Neural cell (in vitro differentiated cells): ENCODE results near the gene DGKB. TPM values are rescaled to one million over a fixed set of nuclear protein-coding genes. Genes with fewer than 3 reads are reported as not detected.

Source experiments
- H2AFZ ChIP-seq: fragments of 200-600, 300-800 bp; sonication (generic), shearing (Covaris generic); 2 replicates; pipeline ENCODE4 v1.6.0; 2014; ENCODE audit warnings: low read depth, mild to moderate bottlenecking, antibody characterized with exemption, low read length, moderate library complexity
- H3F3A ChIP-seq: fragments of 200-600 bp; shearing (Covaris generic); 2 replicates; pipeline ENCODE4 v1.6.1; 2016; ENCODE audit warnings: mild to moderate bottlenecking, moderate library complexity, mixed read lengths, antibody characterized with exemption, low read length; ENCODE audit not compliant: insufficient read depth, poor library complexity, severe bottlenecking
- H3K27ac ChIP-seq: fragments of 200-600, 300-800 bp; sonication (generic), shearing (Covaris generic); 2 replicates; pipeline ENCODE4 v1.5.1; 2014; ENCODE audit warnings: mild to moderate bottlenecking, low read length, moderate library complexity
- H3K27me3 ChIP-seq: fragments of 300-800, 200-600 bp; sonication (generic), shearing (Covaris generic); 2 replicates; pipeline ENCODE4 v1.6.0; 2014; ENCODE audit warnings: mild to moderate bottlenecking, low read depth, low read length, moderate library complexity; ENCODE audit not compliant: insufficient read depth
- H3K36me3 ChIP-seq: fragments of 300-800, 200-600 bp; sonication (generic), shearing (Covaris generic); 2 replicates; pipeline ENCODE4 v1.5.1; 2014; ENCODE audit warnings: mild to moderate bottlenecking, antibody characterized with exemption, low read length, moderate library complexity; ENCODE audit not compliant: insufficient read depth
- H3K4me2 ChIP-seq: fragments of 300-800, 200-600 bp; sonication (generic), shearing (Covaris generic); 2 replicates; pipeline ENCODE4 v1.6.0; 2014; ENCODE audit warnings: mild to moderate bottlenecking, low read length
- H3K4me3 ChIP-seq: fragments of 300-800, 200-600 bp; sonication (generic), shearing (Covaris generic); 2 replicates; pipeline ENCODE4 v1.5.1; 2014; ENCODE audit warnings: mild to moderate bottlenecking, low read length, moderate library complexity
- H3K79me2 ChIP-seq: fragments of 200-600 bp; shearing (Covaris generic); replicated peaks from 2 replicates; pipeline ENCODE4 v1.6.0; 2014; ENCODE audit warnings: mild to moderate bottlenecking, low read length, moderate library complexity; ENCODE audit not compliant: insufficient read depth
- H3K9ac ChIP-seq: fragments of 300-800, 200-600 bp; sonication (generic), shearing (Covaris generic); 2 replicates; pipeline ENCODE4 v1.6.1; 2016; ENCODE audit warnings: mild to moderate bottlenecking, low read length, mixed read lengths
- H3K9me2 ChIP-seq: fragments of 200-600 bp; shearing (Covaris generic); 2 replicates; pipeline ENCODE4 v1.6.1; 2016; ENCODE audit warnings: mild to moderate bottlenecking, low read length, mixed read lengths; ENCODE audit not compliant: insufficient read depth
- H3K9me3 ChIP-seq: fragments of 200-600, 300-800 bp; sonication (generic), shearing (Covaris generic); 2 replicates; pipeline ENCODE4 v1.6.1; 2016; ENCODE audit warnings: mild to moderate bottlenecking, mixed run types, low read length, moderate library complexity, mixed read lengths
- H4K20me1 ChIP-seq: fragments of 200-600 bp; shearing (Covaris generic); 2 replicates; pipeline ENCODE4 v1.6.1; 2016; ENCODE audit warnings: mild to moderate bottlenecking, mixed run types; ENCODE audit not compliant: insufficient read depth
- CTCF ChIP-seq: fragments of 450-650 bp; IDR thresholded peaks from 2 replicates; pipeline ENCODE4 v1.5.1; 2014; ENCODE audit warnings: antibody characterized with exemption, mild to moderate bottlenecking, moderate library complexity; ENCODE audit not compliant: poor library complexity, severe bottlenecking
- EP300 ChIP-seq: fragments of 450-650 bp; conservative IDR thresholded peaks from 2 replicates; pipeline ENCODE4 v1.6.1; 2014; ENCODE audit warnings: antibody characterized with exemption, mild to moderate bottlenecking, moderate library complexity; ENCODE audit not compliant: poor library complexity, severe bottlenecking
- EZH2 ChIP-seq: fragments of 200-600, 300-800 bp; shearing (Covaris generic), sonication (generic); IDR thresholded peaks from 2 replicates; pipeline ENCODE4 v1.6.1; 2014; ENCODE audit warnings: antibody characterized with exemption, low read length, borderline replicate concordance, mild to moderate bottlenecking; ENCODE audit not compliant: insufficient read depth, poor library complexity, severe bottlenecking
- MXI1 ChIP-seq: fragments of 450-650 bp; conservative IDR thresholded peaks from 2 replicates; pipeline ENCODE4 v1.6.1; 2014; ENCODE audit warnings: antibody characterized with exemption, mild to moderate bottlenecking; ENCODE audit not compliant: poor library complexity, severe bottlenecking
- POLR2AphosphoS5 ChIP-seq: IDR thresholded peaks from 2 replicates; pipeline ENCODE4 v1.6.1; 2012
- RAD21 ChIP-seq: fragments of 450-650 bp; conservative IDR thresholded peaks from 2 replicates; pipeline ENCODE4 v1.6.1; 2014; ENCODE audit warnings: antibody characterized with exemption, mild to moderate bottlenecking, moderate library complexity
- REST ChIP-seq: IDR thresholded peaks from 2 replicates; pipeline ENCODE4 v1.6.1; 2012; ENCODE audit warnings: borderline replicate concordance
- SMC3 ChIP-seq: fragments of 450-650 bp; conservative IDR thresholded peaks from 2 replicates; pipeline ENCODE4 v1.6.1; 2014; ENCODE audit warnings: antibody characterized with exemption, mild to moderate bottlenecking, moderate library complexity; ENCODE audit not compliant: poor library complexity
- TAF1 ChIP-seq: IDR thresholded peaks from 2 replicates; pipeline ENCODE4 v1.6.1; 2012; ENCODE audit warnings: low read depth
- polyA plus RNA-seq: library from polyadenylated mRNA; depleted of rRNA; stranded (reverse); fragments of >200 nt; gene quantifications from 2 replicates; pipeline ENCODE4 v1.2.3, GENCODE V29; 2014

The DGKB gene
- polyA plus RNA-seq, 1 donor from 2014 or later: 0.20 TPM

GRCh38 chr7:14504134-14504533, 398.4 kb downstream of the DGKB start:
- Histone ChIP-seq H3K9ac (no peak overlapping the region), H4K20me1 (no peaks in the 10 kb centered on the region), H3F3A (no peaks in the 10 kb centered on the region), H3K9me3 (peaks cover 5% of the 10 kb centered on the region), H3K4me2 (no peak overlapping the region), H3K9me2 (no peaks in the 10 kb centered on the region), H3K36me3 (no peaks in the 10 kb centered on the region), H3K79me2 (no peaks in the 10 kb centered on the region), H3K4me3 (no peak overlapping the region), H3K27me3 (no peaks in the 10 kb centered on the region), H3K27ac (no peak overlapping the region), H2AFZ (no peak overlapping the region)
- TF ChIP-seq RAD21 (no peak), SMC3 (no peak), POLR2AphosphoS5 (no peak), REST (no peak), MXI1 (no peak)

DNA sequence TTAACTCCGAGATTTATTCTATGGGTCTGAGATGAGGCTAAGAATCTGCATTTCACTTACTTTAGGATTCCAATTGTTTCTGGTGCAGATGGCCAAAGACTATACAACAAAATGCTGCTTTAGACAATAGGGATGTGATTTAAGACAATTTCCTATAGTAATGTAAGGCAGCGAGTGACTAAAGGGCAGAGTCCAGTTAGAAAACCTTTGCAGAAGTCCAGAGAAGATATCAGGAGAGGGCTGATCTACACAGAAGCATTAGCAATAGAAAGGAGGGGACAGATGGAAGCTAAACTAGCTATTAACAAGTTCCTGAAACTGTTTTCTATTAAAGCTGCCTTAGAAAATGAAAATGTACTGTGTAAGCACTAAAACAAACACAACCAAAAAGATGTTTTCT, 398.9 kb downstream of the DGKB start:
- TF ChIP-seq EZH2 (no peak), SMC3 (no peak)
- Histone ChIP-seq H3K27me3 (no peaks in the 10 kb centered on the region), H3F3A (no peaks in the 10 kb centered on the region), H3K27ac (no peak overlapping the region), H3K9me3 (peaks cover 5% of the 10 kb centered on the region), H3K9ac (no peak overlapping the region), H2AFZ (no peak overlapping the region), H4K20me1 (no peaks in the 10 kb centered on the region), H3K79me2 (no peaks in the 10 kb centered on the region), H3K9me2 (no peaks in the 10 kb centered on the region), H3K4me2 (no peak overlapping the region), H3K4me3 (no peak overlapping the region), H3K36me3 (no peaks in the 10 kb centered on the region)

DNA sequence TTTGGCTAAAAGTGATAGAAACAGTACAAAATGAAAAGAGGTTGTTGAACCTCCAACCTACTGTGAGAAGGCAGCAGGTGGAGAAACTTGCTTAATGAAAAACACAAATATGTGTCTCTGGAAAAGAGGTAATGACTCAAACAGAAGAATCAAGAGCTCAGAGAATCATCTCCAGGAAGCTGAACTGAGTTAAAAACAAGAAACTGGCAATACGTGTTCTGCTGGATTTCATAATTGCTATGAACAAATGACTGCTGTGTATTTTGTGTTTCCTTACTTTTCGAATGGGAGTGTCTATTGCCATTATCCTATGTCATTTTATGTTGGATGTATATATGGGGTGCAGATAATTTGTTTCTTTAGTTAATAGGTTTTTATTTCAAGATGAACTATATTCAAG, 401.1 kb downstream of the DGKB start:
- Histone ChIP-seq H3K9me3 (peaks cover 5% of the 10 kb centered on the region), H3K9ac (no peak overlapping the region), H3K9me2 (no peaks in the 10 kb centered on the region), H3K79me2 (no peaks in the 10 kb centered on the region), H3K27ac (no peak overlapping the region), H3F3A (no peaks in the 10 kb centered on the region), H3K27me3 (no peaks in the 10 kb centered on the region), H3K4me3 (no peak overlapping the region), H3K4me2 (no peak overlapping the region), H3K36me3 (no peaks in the 10 kb centered on the region), H4K20me1 (no peaks in the 10 kb centered on the region), H2AFZ (no peak overlapping the region)
- TF ChIP-seq SMC3 (no peak), REST (no peak), TAF1 (no peak), POLR2AphosphoS5 (no peak), EP300 (no peak), MXI1 (no peak), RAD21 (no peak), CTCF (no peak), EZH2 (no peak)
